HCT116 (cell line): ENCODE results near the gene SCARB1. TPM values are rescaled to one million over a fixed set of nuclear protein-coding genes. Genes with fewer than 3 reads are reported as not detected.

Experiments used
- ATAC-seq: fragments of 200-7000 bp; cut with Tn5 transposase; 2 replicates; pipeline ENCODE4 v1.9.1; 2020; ENCODE audit warnings: mild to moderate bottlenecking, moderate library complexity
- BruUV-seq: library from RNA; stranded (reverse); fragments of 400-500 nt; replicated peaks from 2 replicates; lab custom pipeline; 2021; lab: Mats Ljungman, UMichigan
- CTCF ChIA-PET: fragments of 300-600 bp; sonication (Branson Sonifier 250); formaldehyde crosslinking; loops from one replicate; lab custom pipeline; 2021; ENCODE audit warnings: antibody characterized with exemption; lab: Charles Lee
- POLR2A ChIA-PET: fragments of 300-600, 350-600 bp; sonication (Branson Sonifier 250); formaldehyde crosslinking; loops from one replicate; lab custom pipeline; 2021; ENCODE audit warnings: antibody characterized with exemption; lab: Charles Lee
- RAD21 ChIA-PET, 2 experiments: fragments of 300-600 bp; sonication (Branson Sonifier 250); formaldehyde crosslinking; loops; one replicate each; lab custom pipeline; 2023; ENCODE audit warnings: low total read pairs in 2 of 2; ENCODE audit not compliant: uncharacterized antibody in 2 of 2, unreplicated experiment in 2 of 2, low non-redundant PET in 1 of 2; lab: Charles Lee
- DNase-seq: peaks from one replicate; pipeline ENCODE4 v3.0.0-alpha.2; 2010; ENCODE audit warnings: low read depth, low spot score
- H2AFZ ChIP-seq: fragments of 200-600 bp; shearing (Covaris generic), sonication (generic); 2 replicates; pipeline ENCODE4 v1.6.1; 2017; ENCODE audit warnings: low read depth, mixed run types, mixed read lengths, antibody characterized with exemption, low read length; ENCODE audit not compliant: poor library complexity, severe bottlenecking
- H3K27ac ChIP-seq: 2 replicates; pipeline ENCODE4 v1.5.1; 2012; ENCODE audit warnings: low read depth, low read length
- H3K27me3 ChIP-seq: fragments of 200-600 bp; sonication (generic); 2 replicates; pipeline ENCODE4 v1.6.1; 2016; ENCODE audit warnings: mixed run types, low read length, mixed read lengths; ENCODE audit not compliant: insufficient read depth
- H3K36me3 ChIP-seq, 2 experiments: fragments of 200-500 bp in 1 of 2; fragments of 200-600 bp in 1 of 2; sonication (Bioruptor generic) in 1 of 2; sonication (generic) in 1 of 2; 2 replicates each; pipeline versions ENCODE4 v1.5.1 to v1.6.1; 2014 to 2016; ENCODE audit warnings: low read length in 2 of 2, inconsistent platforms in 1 of 2, mixed read lengths in 1 of 2, mixed run types in 1 of 2; ENCODE audit not compliant: insufficient read depth in 2 of 2, control insufficient read depth in 1 of 2
- H3K4me1 ChIP-seq, 2 experiments: fragments of 200-600 bp in 1 of 2; sonication (generic) in 1 of 2; 2 replicates each; pipeline versions ENCODE4 v1.5.1 to v1.6.1; 2012 to 2017; ENCODE audit warnings: low read length in 2 of 2, inconsistent platforms in 1 of 2, mild to moderate bottlenecking in 1 of 2, mixed read lengths in 1 of 2, mixed run types in 1 of 2, moderate library complexity in 1 of 2; ENCODE audit not compliant: insufficient read depth in 2 of 2, control insufficient read depth in 1 of 2
- H3K4me2 ChIP-seq: fragments of 200-600 bp; sonication (generic); 2 replicates; pipeline ENCODE4 v1.6.1; 2017; ENCODE audit warnings: mixed run types, low read length, mixed read lengths
- H3K4me3 ChIP-seq, 2 experiments: fragments of 200-600 bp in 1 of 2; sonication (generic) in 1 of 2; replicated peaks in 1 of 2; 2 replicates each; pipeline ENCODE4 v1.5.1; 2011 to 2016; ENCODE audit warnings: low read length in 2 of 2, control low read depth in 1 of 2, low read depth in 1 of 2, mild to moderate bottlenecking in 1 of 2, mixed read lengths in 1 of 2, mixed run types in 1 of 2
- H3K79me2 ChIP-seq: fragments of 200-600 bp; sonication (generic); 2 replicates; pipeline ENCODE4 v1.6.1; 2017; ENCODE audit warnings: mild to moderate bottlenecking, mixed run types, low read length, moderate library complexity, mixed read lengths; ENCODE audit not compliant: insufficient read depth
- H3K9ac ChIP-seq: fragments of 200-600 bp; sonication (generic); 2 replicates; pipeline ENCODE4 v1.6.1; 2016; ENCODE audit warnings: low read length, mixed read lengths
- H3K9me2 ChIP-seq: fragments of 200-600 bp; sonication (generic), shearing (Covaris generic); 2 replicates; pipeline ENCODE4 v1.6.1; 2017; ENCODE audit warnings: mixed run types, mild to moderate bottlenecking, moderate library complexity; ENCODE audit not compliant: insufficient read depth
- H3K9me3 ChIP-seq, 2 experiments: fragments of 200-500 bp in 1 of 2; fragments of 200-600 bp in 1 of 2; sonication (Bioruptor generic) in 1 of 2; sonication (generic) in 1 of 2; 2 replicates each; pipeline ENCODE4 v1.6.1; 2014 to 2017; ENCODE audit warnings: low read length in 2 of 2, mixed read lengths in 2 of 2, inconsistent platforms in 1 of 2, low read depth in 1 of 2, mild to moderate bottlenecking in 1 of 2, mixed run types in 1 of 2, moderate library complexity in 1 of 2; ENCODE audit not compliant: control insufficient read depth in 1 of 2, insufficient read depth in 1 of 2
- H4K20me1 ChIP-seq: fragments of 200-600 bp; sonication (generic), shearing (Covaris generic); 2 replicates; pipeline ENCODE4 v1.6.1; 2017; ENCODE audit warnings: mixed run types, mild to moderate bottlenecking, moderate library complexity; ENCODE audit not compliant: insufficient read depth
- ATF3 ChIP-seq: IDR thresholded peaks from 2 replicates; pipeline ENCODE4 v1.6.1; 2012
- CBX3 ChIP-seq: IDR thresholded peaks from 2 replicates; pipeline ENCODE4 v1.6.1; 2012; ENCODE audit warnings: low read depth
- CTCF ChIP-seq, 3 experiments: fragments of 200-600 bp in 1 of 3; sonication (generic) in 1 of 3; IDR thresholded peaks in 2 of 3; conservative IDR thresholded peaks in 1 of 3; 2 replicates each; pipeline ENCODE4 v1.5.1; 2012 to 2017; ENCODE audit warnings: low read depth in 2 of 3, low read length in 2 of 3, antibody characterized with exemption in 1 of 3, borderline replicate concordance in 1 of 3, control low read depth in 1 of 3, mild to moderate bottlenecking in 1 of 3, mixed read lengths in 1 of 3, mixed run types in 1 of 3, moderate library complexity in 1 of 3; ENCODE audit not compliant: insufficient read depth in 1 of 3
- EGR1 ChIP-seq: IDR thresholded peaks from 2 replicates; pipeline ENCODE4 v1.6.1; 2012; ENCODE audit warnings: low read depth
- ELF1 ChIP-seq: IDR thresholded peaks from 2 replicates; pipeline ENCODE4 v1.6.1; 2012; ENCODE audit warnings: low read depth, borderline replicate concordance
- EZH2 ChIP-seq: fragments of 200-600 bp; sonication (generic); IDR thresholded peaks from 2 replicates; pipeline ENCODE4 v1.6.1; 2017; ENCODE audit warnings: antibody characterized with exemption, mixed run types
- EZH2phosphoT487 ChIP-seq: fragments of 200-600 bp; IDR thresholded peaks from 2 replicates; pipeline ENCODE4 v1.6.1; 2018; ENCODE audit warnings: antibody characterized with exemption, borderline replicate concordance
- FOSL1 ChIP-seq: IDR thresholded peaks from 2 replicates; pipeline ENCODE4 v1.6.1; 2012; ENCODE audit warnings: low read depth
- JUND ChIP-seq: IDR thresholded peaks from 2 replicates; pipeline ENCODE4 v1.6.1; 2012
- MAX ChIP-seq: IDR thresholded peaks from 2 replicates; pipeline ENCODE4 v1.6.1; 2012
- POLR2A ChIP-seq: IDR thresholded peaks from 2 replicates; pipeline ENCODE4 v1.7.0; 2011; ENCODE audit warnings: borderline replicate concordance; ENCODE audit not compliant: insufficient read depth, insufficient read length; ENCODE audit errors: extremely low read depth
- POLR2AphosphoS5 ChIP-seq: IDR thresholded peaks from 2 replicates; pipeline ENCODE4 v1.6.1; 2011; ENCODE audit warnings: mild to moderate bottlenecking, low read depth, low read length, moderate library complexity
- RAD21 ChIP-seq: IDR thresholded peaks from 2 replicates; pipeline ENCODE4 v1.6.1; 2012; ENCODE audit warnings: low read depth, mild to moderate bottlenecking
- SP1 ChIP-seq: IDR thresholded peaks from 2 replicates; pipeline ENCODE4 v1.6.1; 2012; ENCODE audit warnings: low read depth
- SRF ChIP-seq: IDR thresholded peaks from 2 replicates; pipeline ENCODE4 v1.6.1; 2012; ENCODE audit warnings: low read depth
- TCF7L2 ChIP-seq: IDR thresholded peaks from 2 replicates; pipeline ENCODE4 v1.7.0; 2011; ENCODE audit warnings: borderline replicate concordance, inconsistent platforms; ENCODE audit not compliant: insufficient read depth, insufficient read length; ENCODE audit errors: extremely low read depth
- YY1 ChIP-seq: IDR thresholded peaks from 2 replicates; pipeline ENCODE4 v1.6.1; 2011; ENCODE audit warnings: low read length, low read depth, moderate library complexity, mild to moderate bottlenecking; ENCODE audit not compliant: insufficient replicate concordance; ENCODE audit errors: extremely low read depth
- ZBTB33 ChIP-seq: IDR thresholded peaks from 2 replicates; pipeline ENCODE4 v1.6.1; 2011; ENCODE audit warnings: mild to moderate bottlenecking, low read length, moderate library complexity; ENCODE audit not compliant: insufficient replicate concordance; ENCODE audit errors: extremely low read depth
- ZFX ChIP-seq: fragments of 450-650 bp; IDR thresholded peaks from 2 replicates; pipeline ENCODE4 v1.6.1; 2017
- ZNF274 ChIP-seq: fragments of 200-500 bp; sonication (Bioruptor generic); IDR thresholded peaks from 2 replicates; pipeline ENCODE4 v1.6.1; 2014; ENCODE audit warnings: mild to moderate bottlenecking, low read depth, low read length, inconsistent platforms
- intact Hi-C: fragments of 100-400 bp; cut with micrococcal nuclease; formaldehyde crosslinking; loops from 2 replicates; pipeline ENCODE4 v1.10.0; 2022
- total RNA-seq: library from RNA; stranded (reverse); gene quantifications from one replicate; pipeline ENCODE4 v1.2.1, GENCODE V29; 2021; ENCODE audit not compliant: unreplicated experiment

The SCARB1 gene
- total RNA-seq, 1 experiment from 2014 or later = 95.5 TPM

- H3K9me2 ChIP-seq = no peaks in the 10 kb centered on the region
- H3K27me3 ChIP-seq = no peaks in the 10 kb centered on the region
- CTCF ChIA-PET = no interaction called here
- DNase-seq = no peak
- peaks cover 15 to 26% of the 10 kb centered on the region in 2 experiments; a peak in 3 of 4 replicates for H3K4me1 ChIP-seq
- H3K27ac ChIP-seq = no peak overlapping the region
- POLR2A ChIA-PET = no interaction called here
- no peak overlapping the region for H3K4me2 ChIP-seq
- H3K79me2 ChIP-seq = no peaks in the 10 kb centered on the region
- RAD21 ChIA-PET = no interaction called here
- intact Hi-C loops = no loop called here
- no peak overlapping the region for H3K9ac ChIP-seq
- TF ChIP-seq TCF7L2 = no peak
- no peak for TF ChIP-seq POLR2A
- no peak for TF ChIP-seq JUND
- no peak for TF ChIP-seq ZBTB33
- TF ChIP-seq POLR2AphosphoS5 = no peak
- no peak for TF ChIP-seq CTCF (IDR thresholded peaks at IDR 0.05 in 2 of 3, conservative IDR thresholded peaks at IDR 0.05 in 1 of 3; ENCODE audit: borderline replicate concordance in 1 of 3, insufficient read depth in 1 of 3, low read depth in 2 of 3, low read length in 2 of 3)
- TF ChIP-seq CBX3 = no peak
- TF ChIP-seq ATF3 = no peak
- no peak for TF ChIP-seq ZFX
- TF ChIP-seq RAD21 = no peak
- TF ChIP-seq FOSL1 = no peak
- TF ChIP-seq EZH2 = no peak
- TF ChIP-seq YY1 = no peak
- no peak for TF ChIP-seq EZH2phosphoT487
- TF ChIP-seq SP1 = no peak
- TF ChIP-seq MAX = no peak
- TF ChIP-seq EGR1 = no peak
- TF ChIP-seq SRF = no peak
- TF ChIP-seq ELF1 = no peak
- no peak for TF ChIP-seq ZNF274
- TF ChIP-seq, all 23 proteins: peak for 0
- Histone ChIP-seq H2AFZ (no peak overlapping the region), H3K9me3 (no peaks in the 10 kb centered on the region), H3K36me3 (no peaks in the 10 kb centered on the region), H4K20me1 (no peaks in the 10 kb centered on the region), H3K4me3 (no peak overlapping the region)
- no TSS peak for BruUV-seq
- no peak for ATAC-seq
Measured at GRCh38 chr12:124878795-124879516, 15.3 kb upstream of the SCARB1 start.
